OCI-M2 (cell line): ENCODE data around the gene AIG1.

Experiments used
- DNase-seq: peaks from one replicate; lab custom pipeline; 2025; ENCODE audit not compliant: unreplicated experiment; lab: John Stamatoyannopoulos, UW

The AIG1 gene

DNA sequence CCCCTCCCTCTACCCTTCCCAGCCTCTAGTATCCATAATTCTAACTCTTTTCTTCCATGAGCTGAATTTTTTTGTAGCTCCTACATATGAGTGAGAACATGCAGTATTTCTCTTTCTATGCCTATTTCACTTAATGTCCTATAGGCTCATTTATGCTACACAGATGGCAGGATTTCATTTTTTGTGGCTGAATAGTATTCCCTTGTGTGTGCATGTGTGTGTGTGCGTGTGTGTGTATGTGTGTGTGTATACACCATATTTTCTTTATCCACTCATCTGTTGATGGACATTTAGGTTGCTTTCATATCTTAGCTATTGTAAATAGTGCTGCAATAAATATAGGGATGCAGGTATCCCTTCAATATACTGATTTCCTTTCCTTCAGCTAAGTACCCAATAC is 288.8 kb downstream of the AIG1 start:
- no peak for DNase-seq

DNA sequence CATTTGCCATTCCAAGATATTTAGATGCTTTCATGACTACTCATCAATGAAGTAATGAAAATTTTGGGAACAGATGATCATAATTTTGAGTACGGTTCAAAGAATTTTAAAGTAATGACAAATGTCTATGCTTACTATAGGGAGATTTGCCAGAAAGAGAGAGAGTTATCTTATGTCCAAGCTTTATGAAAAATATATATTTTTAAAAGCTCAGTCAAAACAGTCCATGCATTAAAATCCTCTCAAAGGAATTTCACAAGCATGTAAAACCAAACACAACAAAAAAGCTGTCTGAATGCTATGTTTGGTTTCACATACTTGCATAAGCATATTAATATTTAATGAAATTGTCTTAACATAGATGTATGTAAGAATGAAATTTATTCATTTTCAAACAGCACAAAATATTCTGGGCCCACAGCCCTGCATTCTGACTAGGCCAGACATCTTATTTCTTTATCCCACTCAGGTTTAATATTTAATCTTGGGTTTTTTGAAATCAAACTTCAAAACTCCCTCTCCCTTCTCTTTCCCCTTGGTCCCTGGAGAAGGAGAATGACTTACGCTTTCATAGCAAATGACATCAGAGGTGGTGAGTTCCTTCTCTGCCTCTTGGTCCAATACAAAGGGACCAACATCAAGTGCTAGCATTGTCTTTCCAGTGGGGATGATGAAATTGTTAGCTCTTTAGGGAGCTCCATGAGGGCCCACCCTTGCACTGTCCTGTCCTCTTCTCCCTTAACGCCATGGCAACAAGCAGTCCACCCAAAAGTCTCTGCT is 295.6 kb downstream of the AIG1 start:
- no peak for DNase-seq

GRCh38 chr6:143357152-143357551 is 296.5 kb downstream of the AIG1 start:
- no peak for DNase-seq

GRCh38 chr6:143357561-143358255 is 297.0 kb downstream of the AIG1 start:
- DNase-seq = no peak

- DNase-seq = no peak
Observed at GRCh38 chr6:143361536-143362191, 301.0 kb downstream of the AIG1 start.

DNA sequence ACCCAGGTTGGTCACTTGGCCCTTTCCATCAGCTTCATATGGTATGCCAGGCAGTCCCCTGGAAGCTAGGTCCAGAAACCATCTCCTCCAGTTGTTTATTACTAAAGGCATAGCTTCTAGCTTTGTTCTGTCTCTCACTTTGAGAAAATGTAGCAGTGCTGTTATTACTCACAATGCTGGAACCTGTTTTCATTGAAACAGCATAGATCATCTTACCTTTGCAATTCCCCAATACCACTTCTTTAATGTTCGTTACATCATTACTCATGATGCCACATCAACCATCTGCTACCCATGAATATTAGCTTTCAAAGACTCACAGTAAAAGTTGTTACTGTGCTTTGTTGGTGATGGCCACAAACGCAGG is 301.5 kb downstream of the AIG1 start:
- DNase-seq = no peak

DNA sequence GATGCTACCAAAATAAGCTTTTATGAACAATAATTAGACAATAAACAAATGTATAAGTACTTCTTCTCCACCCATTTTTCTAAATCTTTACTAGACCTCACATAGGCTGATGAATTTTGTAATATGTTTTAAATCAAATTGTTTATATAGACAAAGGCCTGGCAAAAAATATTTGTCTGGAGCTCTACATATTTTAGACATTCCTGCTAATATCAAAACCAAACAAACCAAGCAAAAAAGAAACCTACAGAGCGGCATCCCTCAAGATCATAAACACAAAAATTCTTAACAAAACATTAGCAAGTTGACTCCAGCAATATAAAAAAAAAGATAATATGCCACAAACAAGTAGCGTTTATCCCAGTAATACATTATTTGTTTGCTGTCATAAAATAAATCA is 302.6 kb downstream of the AIG1 start:
- DNase-seq = no peak

DNA sequence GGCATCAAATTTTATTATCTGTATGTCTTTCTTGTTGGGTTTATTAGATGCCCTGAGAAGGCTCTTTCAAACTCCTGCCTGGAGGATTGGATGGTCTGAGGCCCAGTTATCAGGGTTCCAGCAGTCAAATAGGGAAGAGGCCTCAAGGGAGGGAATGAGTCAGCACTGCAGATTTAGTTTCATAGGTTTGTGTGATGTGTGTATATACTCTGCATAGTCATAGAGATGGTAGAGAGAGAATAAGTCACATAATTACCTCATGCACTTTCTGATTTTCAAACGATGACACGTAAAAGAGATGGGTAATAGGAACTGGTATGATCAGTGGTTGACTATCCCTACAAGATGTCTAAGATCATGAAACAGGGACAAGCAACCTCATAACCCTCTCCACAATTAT is 307.7 kb downstream of the AIG1 start:
- no peak for DNase-seq

DNA sequence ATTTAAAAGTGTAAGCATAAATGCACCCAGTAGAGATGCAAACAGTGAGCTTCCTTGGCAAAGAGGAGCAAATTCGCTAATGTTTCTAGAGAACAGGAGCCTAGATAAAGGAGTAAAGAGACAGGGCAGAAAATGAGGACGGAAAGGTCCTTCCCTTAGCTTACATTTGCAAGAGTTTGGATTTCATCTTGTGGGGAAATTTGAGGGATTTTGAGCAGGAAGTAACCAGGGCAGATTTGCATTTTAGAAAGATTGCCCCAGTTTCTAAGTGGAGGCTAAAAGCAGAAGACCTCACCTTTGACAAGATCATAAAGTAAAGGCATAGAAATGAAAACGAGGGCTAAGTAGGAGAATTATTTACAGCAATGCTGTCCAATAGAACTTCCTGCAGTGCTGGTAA is 309.3 kb downstream of the AIG1 start:
- DNase-seq = no peak

DNA sequence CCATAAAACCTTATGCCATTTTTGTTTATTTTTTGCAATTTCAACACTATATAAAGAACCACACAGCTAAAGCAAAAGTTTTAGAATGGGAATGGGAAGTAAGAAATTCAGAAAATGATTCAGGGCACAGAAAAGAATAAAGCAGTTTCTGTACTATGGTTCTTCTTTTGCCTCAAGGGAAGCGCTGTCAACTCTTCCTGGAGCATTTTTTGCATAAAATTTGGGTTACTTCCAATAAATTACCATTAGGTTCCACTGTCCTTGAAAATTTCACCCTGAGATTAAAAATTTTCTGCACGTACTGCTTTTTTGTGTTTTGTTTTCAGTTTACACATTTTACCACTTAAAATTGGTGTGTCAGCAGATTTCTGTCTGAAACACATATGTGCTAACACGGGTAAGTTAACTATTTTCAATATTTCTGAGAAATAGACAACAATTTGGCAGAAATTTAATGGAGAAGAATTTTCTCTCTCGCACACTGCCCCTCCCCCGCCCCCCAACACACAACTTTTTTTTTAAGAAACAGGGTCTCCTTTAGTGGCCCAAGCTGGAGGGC is 310.2 kb downstream of the AIG1 start:
- no peak for DNase-seq

- no peak for DNase-seq
Observed at GRCh38 chr6:143372199-143372882, 311.7 kb downstream of the AIG1 start.

- no peak for DNase-seq
Observed at GRCh38 chr6:143374014-143374413, 313.3 kb downstream of the AIG1 start.

- DNase-seq = no peak
Observed at GRCh38 chr6:143375022-143375585, 314.4 kb downstream of the AIG1 start.

- no peak for DNase-seq
Observed at GRCh38 chr6:143376375-143376774, 315.7 kb downstream of the AIG1 start.

DNA sequence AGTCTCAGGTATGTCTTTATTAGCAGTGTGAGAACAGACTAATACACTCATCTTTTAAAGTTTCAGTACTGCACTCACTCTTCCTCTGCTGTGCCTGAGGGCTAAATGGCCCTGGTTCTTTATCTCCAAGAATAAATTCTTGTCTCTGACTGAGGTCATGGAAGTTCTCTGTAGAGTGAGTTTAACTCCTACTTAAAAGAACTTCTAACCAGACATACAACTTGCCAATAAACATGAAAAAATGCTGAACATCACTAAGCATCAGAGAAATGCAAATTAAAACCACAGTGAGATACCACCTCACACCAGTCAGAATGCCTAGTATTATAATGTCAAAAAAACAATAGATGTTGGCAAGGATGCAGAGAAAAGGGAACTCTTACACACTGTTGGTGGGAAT is 316.2 kb downstream of the AIG1 start:
- DNase-seq = no peak

DNA sequence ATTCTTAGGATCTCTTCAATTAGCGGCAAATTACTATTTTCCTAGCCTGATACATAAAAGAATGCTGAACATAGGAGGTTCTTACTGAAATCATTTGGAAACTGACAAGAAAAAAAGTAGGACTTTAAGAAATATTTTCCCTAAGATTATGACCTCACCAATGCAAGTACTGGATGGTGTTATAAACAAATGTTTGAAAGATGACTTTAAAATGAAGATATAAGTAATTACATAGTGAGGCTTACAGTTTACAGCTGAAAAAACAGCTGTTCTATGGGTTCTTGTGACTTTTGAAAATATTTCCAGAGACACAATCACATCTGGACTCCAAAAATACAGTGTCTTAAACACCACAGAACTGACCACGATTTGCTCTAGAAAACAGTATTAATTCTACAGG is 324.9 kb downstream of the AIG1 start:
- DNase-seq = no peak

DNA sequence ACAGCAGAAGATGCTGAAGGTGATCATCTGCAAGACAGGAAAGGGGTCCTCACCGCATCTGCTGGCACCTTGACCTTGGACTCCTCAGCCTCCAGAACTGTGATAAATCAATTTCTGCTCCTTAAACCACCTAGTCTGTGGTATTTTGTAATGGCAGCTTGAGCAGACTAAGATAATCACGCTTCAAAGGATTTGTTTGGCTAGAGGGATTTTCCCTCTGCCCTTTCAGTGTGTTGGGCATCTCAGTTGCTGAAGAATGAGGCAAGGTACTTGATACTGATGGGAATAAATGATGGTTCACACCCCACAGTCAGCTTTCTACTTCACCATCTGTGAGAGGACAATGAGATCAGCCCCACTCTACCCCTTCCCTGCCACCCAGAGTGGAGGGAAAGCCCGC is 329.6 kb downstream of the AIG1 start:
- DNase-seq = no peak
